ENCODE results near the gene GPR153. TPM values are rescaled to one million over a fixed set of nuclear protein-coding genes. Genes with fewer than 3 reads are reported as not detected.

The GPR153 gene
- total and polyA plus RNA-seq, 2 of the 13 experiments (the other 11 are each of a cell fraction or from before 2014, with no cell fraction given), result 0.22 to 0.31 TPM

- TF ChIP-seq, protein P1, sequence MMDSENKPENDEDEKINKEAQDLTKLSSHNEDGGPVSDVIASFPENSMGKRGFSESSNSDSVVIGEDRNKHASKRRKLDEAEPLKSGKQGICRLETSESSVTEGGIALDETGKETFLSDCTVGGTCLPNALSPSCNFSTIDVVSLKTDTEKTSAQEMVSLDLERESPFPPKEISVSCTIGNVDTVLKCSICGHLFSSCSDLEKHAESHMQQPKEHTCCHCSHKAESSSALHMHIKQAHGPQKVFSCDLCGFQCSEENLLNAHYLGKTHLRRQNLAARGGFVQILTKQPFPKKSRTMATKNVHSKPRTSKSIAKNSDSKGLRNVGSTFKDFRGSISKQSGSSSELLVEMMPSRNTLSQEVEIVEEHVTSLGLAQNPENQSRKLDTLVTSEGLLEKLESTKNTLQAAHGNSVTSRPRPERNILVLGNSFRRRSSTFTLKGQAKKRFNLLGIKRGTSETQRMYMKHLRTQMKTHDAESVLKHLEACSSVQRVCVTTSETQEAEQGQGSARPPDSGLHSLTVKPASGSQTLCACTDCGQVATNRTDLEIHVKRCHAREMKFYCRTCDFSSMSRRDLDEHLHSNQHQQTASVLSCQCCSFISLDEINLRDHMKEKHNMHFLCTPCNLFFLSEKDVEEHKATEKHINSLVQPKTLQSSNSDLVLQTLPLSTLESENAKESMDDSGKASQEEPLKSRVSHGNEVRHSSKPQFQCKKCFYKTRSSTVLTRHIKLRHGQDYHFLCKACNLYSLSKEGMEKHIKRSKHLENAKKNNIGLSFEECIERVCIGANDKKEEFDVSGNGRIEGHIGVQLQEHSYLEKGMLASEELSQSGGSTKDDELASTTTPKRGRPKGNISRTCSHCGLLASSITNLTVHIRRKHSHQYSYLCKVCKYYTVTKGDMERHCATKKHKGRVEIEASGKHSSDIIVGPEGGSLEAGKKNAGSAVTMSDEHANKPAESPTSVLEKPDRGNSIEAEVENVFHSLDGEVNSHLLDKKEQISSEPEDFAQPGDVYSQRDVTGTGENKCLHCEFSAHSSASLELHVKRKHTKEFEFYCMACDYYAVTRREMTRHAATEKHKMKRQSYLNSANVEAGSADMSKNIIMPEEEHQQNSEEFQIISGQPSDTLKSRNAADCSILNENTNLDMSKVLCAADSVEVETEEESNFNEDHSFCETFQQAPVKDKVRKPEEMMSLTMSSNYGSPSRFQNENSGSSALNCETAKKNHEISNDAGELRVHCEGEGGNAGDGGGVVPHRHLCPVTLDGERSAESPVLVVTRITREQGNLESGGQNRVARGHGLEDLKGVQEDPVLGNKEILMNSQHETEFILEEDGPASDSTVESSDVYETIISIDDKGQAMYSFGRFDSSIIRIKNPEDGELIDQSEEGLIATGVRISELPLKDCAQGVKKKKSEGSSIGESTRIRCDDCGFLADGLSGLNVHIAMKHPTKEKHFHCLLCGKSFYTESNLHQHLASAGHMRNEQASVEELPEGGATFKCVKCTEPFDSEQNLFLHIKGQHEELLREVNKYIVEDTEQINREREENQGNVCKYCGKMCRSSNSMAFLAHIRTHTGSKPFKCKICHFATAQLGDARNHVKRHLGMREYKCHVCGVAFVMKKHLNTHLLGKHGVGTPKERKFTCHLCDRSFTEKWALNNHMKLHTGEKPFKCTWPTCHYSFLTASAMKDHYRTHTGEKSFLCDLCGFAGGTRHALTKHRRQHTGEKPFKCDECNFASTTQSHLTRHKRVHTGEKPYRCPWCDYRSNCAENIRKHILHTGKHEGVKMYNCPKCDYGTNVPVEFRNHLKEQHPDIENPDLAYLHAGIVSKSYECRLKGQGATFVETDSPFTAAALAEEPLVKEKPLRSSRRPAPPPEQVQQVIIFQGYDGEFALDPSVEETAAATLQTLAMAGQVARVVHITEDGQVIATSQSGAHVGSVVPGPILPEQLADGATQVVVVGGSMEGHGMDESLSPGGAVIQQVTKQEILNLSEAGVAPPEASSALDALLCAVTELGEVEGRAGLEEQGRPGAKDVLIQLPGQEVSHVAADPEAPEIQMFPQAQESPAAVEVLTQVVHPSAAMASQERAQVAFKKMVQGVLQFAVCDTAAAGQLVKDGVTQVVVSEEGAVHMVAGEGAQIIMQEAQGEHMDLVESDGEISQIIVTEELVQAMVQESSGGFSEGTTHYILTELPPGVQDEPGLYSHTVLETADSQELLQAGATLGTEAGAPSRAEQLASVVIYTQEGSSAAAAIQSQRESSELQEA (CRISPR knock-in tag; IDR thresholded peaks at IDR 0.05; ENCODE audit: not compliant biosample characterization), result no peak
- no peak for TF ChIP-seq KDM2A (CRISPR knock-in tag; IDR thresholded peaks at IDR 0.05; ENCODE audit: borderline replicate concordance, low read depth)
- no peak for TF ChIP-seq RCOR2 (CRISPR knock-in tag; IDR thresholded peaks at IDR 0.05)
- TF ChIP-seq ZNF850 (CRISPR knock-in tag; conservative IDR thresholded peaks at IDR 0.05), result no peak
Measured at GRCh38 chr1:6276811-6277555, 16.1 kb upstream of the GPR153 start (continued).

All from HepG2 (cell line).